Measurements from ENCODE around the gene AGAP3. TPM values are rescaled to one million over a fixed set of nuclear protein-coding genes. Genes with fewer than 3 reads are reported as not detected.

AGAP3 gene
- total and polyA plus RNA-seq, 3 donors from 2014 or later, result 44.1 to 90.5 (median 65.6) TPM

DNA sequence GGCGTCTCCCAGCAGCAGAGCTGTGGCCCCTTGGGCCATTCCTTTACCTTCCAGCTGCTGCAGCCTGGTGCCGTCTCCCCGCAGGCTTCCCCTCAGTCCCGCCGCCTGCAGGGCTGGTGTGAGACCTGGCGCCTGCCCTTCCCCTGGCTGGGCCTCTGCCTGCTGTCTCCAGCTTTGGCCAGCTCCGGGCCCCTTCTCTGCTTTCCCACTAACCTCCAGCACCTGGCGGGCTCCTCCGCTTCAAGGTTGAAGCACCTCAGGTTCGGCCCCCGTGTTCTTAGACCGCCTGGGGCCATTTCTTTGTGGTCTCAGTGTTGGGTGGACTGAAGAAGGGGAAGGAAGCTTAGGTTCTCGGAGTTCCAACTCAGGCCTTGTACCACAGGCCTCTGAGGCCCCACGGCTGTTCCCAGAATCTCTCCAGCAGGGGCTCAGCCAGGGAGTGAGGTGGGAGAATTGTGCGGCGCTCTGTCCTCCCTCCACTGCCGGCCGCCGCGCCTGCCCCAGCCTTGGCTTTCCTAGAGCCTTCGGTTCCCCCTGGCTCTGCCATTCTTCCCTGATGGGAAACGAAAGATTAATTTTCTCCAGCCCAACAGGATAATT is 50.9 kb downstream of the AGAP3 start:
- WGBS, 2 donors, result 86 to 90% methylated on average over 22 of the region's 22 CpGs
- no peak for DNase-seq
- no peak for TF ChIP-seq POLR2A (IDR thresholded peaks at IDR 0.05)
- TF ChIP-seq, protein P1, sequence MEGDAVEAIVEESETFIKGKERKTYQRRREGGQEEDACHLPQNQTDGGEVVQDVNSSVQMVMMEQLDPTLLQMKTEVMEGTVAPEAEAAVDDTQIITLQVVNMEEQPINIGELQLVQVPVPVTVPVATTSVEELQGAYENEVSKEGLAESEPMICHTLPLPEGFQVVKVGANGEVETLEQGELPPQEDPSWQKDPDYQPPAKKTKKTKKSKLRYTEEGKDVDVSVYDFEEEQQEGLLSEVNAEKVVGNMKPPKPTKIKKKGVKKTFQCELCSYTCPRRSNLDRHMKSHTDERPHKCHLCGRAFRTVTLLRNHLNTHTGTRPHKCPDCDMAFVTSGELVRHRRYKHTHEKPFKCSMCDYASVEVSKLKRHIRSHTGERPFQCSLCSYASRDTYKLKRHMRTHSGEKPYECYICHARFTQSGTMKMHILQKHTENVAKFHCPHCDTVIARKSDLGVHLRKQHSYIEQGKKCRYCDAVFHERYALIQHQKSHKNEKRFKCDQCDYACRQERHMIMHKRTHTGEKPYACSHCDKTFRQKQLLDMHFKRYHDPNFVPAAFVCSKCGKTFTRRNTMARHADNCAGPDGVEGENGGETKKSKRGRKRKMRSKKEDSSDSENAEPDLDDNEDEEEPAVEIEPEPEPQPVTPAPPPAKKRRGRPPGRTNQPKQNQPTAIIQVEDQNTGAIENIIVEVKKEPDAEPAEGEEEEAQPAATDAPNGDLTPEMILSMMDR (IDR thresholded peaks at IDR 0.05), result no peak
- intact Hi-C loops (cut with DNase I; ENCODE audit: low total_unique reads), result no loop called here
- no peaks in the 10 kb centered on the region for H3K9me3 ChIP-seq
- H3K27ac ChIP-seq, result no peak overlapping the region
- peaks cover 3% of the 10 kb centered on the region for H3K4me1 ChIP-seq
- no peaks in the 10 kb centered on the region for H3K36me3 ChIP-seq (ENCODE audit: low read depth, missing control alignments)
- no peaks in the 10 kb centered on the region for H3K27me3 ChIP-seq
- no peak overlapping the region for H3K4me3 ChIP-seq

DNA sequence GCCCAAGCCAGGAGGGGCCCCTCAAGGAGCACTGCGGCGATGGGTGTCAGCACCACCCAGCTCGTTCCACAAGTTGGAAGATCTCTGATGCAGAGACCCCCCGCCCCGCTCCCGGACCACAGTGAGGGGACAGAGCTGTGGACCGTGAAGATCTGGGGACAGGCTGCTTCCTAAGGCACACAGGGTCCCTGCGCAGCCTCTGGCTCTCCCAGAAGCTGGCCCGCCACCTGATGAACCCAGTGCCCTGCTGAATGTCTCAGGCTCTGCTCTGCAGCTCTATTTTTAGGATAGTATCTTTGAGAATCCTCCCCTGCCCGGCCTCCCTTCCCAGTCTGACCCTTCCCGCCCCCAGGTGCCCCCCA is 51.5 kb downstream of the AGAP3 start:
- 84 to 92% methylated on average over 9 to 11 of the region's 11 CpGs for WGBS, 2 donors
- intact Hi-C loops (cut with DNase I; ENCODE audit: low total_unique reads), result no loop called here
- peaks cover 9% of the 10 kb centered on the region for H3K4me1 ChIP-seq
- H3K4me3 ChIP-seq, result no peak overlapping the region
- H3K27ac ChIP-seq, result no peak overlapping the region
- H3K9me3 ChIP-seq, result no peaks in the 10 kb centered on the region
- no peaks in the 10 kb centered on the region for H3K27me3 ChIP-seq
- no peaks in the 10 kb centered on the region for H3K36me3 ChIP-seq (ENCODE audit: low read depth, missing control alignments)
- DNase-seq, result no peak
- TF ChIP-seq POLR2A (IDR thresholded peaks at IDR 0.05), result no peak
- TF ChIP-seq, protein P1 (IDR thresholded peaks at IDR 0.05), result no peak

DNA sequence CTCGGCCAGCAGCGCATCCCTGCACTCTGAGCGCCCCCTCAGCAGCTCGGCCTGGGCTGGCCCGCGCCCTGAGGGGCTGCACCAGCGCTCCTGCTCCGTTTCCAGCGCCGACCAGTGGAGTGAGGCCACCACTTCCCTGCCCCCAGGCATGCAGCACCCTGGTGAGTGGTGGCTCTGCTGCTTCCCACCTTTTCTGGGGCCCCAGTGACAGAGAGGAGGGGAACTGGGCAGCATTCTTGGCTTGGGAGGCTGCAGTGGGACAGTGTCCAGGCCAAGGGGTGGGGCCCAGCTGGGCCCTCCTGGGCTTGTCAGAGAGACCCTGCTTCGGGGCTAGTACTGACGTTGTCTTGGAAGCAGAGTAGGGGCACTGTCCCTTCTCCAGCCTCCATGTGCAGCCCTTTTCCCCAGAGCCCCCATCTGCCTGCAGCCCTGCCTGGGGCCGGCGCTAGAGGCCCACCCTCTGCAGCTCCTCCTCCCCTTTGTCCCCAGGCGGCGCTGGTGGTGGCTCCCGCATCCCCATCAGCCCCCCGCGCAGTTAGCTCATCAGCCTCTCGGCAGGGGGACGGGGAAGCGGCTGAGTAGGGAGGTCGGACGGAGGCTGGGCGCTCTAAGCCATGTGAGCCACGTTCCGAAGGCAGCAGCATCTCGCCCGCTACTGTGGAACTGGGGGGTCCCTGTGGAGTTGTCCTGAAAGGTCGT is 52.0 kb downstream of the AGAP3 start:
- no peak for DNase-seq
- Histone ChIP-seq H3K4me3 (no peak overlapping the region), H3K27ac (no peak overlapping the region), H3K4me1 (peaks cover 14% of the 10 kb centered on the region), H3K9me3 (no peaks in the 10 kb centered on the region), H3K27me3 (no peaks in the 10 kb centered on the region), H3K36me3 (ENCODE audit: low read depth, missing control alignments) (no peaks in the 10 kb centered on the region)
- TF ChIP-seq, protein P1 (IDR thresholded peaks at IDR 0.05), result no peak
- TF ChIP-seq POLR2A (IDR thresholded peaks at IDR 0.05), result no peak
- 86% methylated on average over 19 to 30 of the region's 30 CpGs for WGBS, 2 donors
- intact Hi-C loops (cut with DNase I; ENCODE audit: low total_unique reads), result no loop called here

DNA sequence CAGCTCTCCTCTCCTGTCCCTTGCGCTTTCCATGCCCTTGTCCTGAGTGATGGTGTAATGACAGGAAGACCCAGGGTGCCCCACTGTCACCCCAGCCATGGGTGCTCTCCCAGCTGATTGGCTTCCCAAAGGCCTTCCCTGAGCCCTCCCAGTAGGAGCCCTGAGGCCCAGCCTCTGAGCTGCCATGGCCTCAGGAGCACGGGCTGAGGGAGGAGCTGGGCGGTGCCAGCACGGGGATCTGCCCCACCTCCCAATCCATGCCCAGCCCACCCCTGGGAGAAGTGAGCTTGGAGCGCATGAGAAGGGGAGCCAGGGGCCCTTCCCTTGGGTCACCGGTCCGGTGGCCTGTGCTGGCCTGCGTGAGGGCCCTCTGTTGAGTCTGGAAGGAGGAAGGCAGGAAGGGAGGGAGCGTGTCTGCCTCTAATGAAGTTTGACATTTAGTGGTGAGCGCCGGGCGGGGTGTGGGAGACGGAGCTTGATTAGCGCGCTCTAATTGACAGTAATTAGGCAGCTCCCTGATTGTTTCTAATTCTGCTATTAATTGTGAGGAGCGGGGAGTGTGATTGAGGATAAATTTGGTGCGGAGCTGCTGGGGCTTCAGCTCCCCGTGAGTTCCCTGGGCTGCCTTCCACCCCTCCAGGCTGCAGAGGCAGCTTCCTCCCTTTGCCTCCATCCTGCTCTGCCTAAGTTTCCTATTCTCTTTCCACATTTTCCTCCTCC is 53.0 kb downstream of the AGAP3 start:
- H3K36me3 ChIP-seq (ENCODE audit: low read depth, missing control alignments), result no peaks in the 10 kb centered on the region
- H3K27me3 ChIP-seq, result no peaks in the 10 kb centered on the region
- WGBS, 2 donors, result 89 to 95% methylated on average over 14 to 18 of the region's 18 CpGs
- H3K27ac ChIP-seq, result no peak overlapping the region
- peak; percentile 10 for DNase-seq
- intact Hi-C loops (cut with DNase I; ENCODE audit: low total_unique reads), result no loop called here
- H3K9me3 ChIP-seq, result no peaks in the 10 kb centered on the region
- no peak for TF ChIP-seq POLR2A (IDR thresholded peaks at IDR 0.05)
- TF ChIP-seq, protein P1 (IDR thresholded peaks at IDR 0.05), result no peak
- H3K4me1 ChIP-seq, result peaks cover 18% of the 10 kb centered on the region
- no peak overlapping the region for H3K4me3 ChIP-seq

Data from testis (tissue), 3 donors.